Bronchial epithelial cell (primary cell): ENCODE results near the gene PPP1R14D. TPM values are rescaled to one million over a fixed set of nuclear protein-coding genes. Genes with fewer than 3 reads are reported as not detected.

Experiments
- DNase-seq: peaks from one replicate; pipeline ENCODE4 v3.0.0-alpha.2; 2010; ENCODE audit warnings: low read depth
- FAIRE-seq: peaks from 2 replicates; lab custom pipeline; 2011; peaks lifted over from hg19 to GRCh38; lab: Jason Lieb, UNC
- H3K27me3 ChIP-seq: 2 replicates; pipeline ENCODE4 v1.5.1; 2011; ENCODE audit warnings: low read length; ENCODE audit not compliant: control insufficient read depth, insufficient read depth
- H3K36me3 ChIP-seq: 2 replicates; pipeline ENCODE4 v1.5.1; 2011; ENCODE audit warnings: low read length; ENCODE audit not compliant: control insufficient read depth, insufficient read depth
- H3K4me3 ChIP-seq: 2 replicates; pipeline ENCODE4 v1.5.1; 2011; ENCODE audit warnings: mild to moderate bottlenecking, low read depth, low read length, control low read depth
- total RNA-seq: library from RNA; depleted of rRNA; stranded (reverse); fragments of >200 nt; gene quantifications from 2 replicates; pipeline ENCODE4 v1.2.1, GENCODE V29; 2014
- TF ChIP-seq, protein P1 (sequence below): IDR thresholded peaks from 2 replicates; pipeline ENCODE4 v1.5.1; 2011; ENCODE audit warnings: mild to moderate bottlenecking, moderate library complexity, low read length, control low read depth, inconsistent platforms; ENCODE audit not compliant: insufficient read depth, severe bottlenecking

PPP1R14D gene
- total RNA-seq, 1 donor from 2014 or later = not detected

GRCh38 chr15:40843261-40843884 lies 14.9 kb upstream of the PPP1R14D start:
- Histone ChIP-seq H3K27me3 (no peaks in the 10 kb centered on the region), H3K36me3 (peaks cover 6% of the 10 kb centered on the region), H3K4me3 (peak overlapping the region; percentile 91)
- DNase-seq (no peak), FAIRE-seq (no peak)
- TF ChIP-seq, protein P1, sequence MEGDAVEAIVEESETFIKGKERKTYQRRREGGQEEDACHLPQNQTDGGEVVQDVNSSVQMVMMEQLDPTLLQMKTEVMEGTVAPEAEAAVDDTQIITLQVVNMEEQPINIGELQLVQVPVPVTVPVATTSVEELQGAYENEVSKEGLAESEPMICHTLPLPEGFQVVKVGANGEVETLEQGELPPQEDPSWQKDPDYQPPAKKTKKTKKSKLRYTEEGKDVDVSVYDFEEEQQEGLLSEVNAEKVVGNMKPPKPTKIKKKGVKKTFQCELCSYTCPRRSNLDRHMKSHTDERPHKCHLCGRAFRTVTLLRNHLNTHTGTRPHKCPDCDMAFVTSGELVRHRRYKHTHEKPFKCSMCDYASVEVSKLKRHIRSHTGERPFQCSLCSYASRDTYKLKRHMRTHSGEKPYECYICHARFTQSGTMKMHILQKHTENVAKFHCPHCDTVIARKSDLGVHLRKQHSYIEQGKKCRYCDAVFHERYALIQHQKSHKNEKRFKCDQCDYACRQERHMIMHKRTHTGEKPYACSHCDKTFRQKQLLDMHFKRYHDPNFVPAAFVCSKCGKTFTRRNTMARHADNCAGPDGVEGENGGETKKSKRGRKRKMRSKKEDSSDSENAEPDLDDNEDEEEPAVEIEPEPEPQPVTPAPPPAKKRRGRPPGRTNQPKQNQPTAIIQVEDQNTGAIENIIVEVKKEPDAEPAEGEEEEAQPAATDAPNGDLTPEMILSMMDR = no peak

DNA sequence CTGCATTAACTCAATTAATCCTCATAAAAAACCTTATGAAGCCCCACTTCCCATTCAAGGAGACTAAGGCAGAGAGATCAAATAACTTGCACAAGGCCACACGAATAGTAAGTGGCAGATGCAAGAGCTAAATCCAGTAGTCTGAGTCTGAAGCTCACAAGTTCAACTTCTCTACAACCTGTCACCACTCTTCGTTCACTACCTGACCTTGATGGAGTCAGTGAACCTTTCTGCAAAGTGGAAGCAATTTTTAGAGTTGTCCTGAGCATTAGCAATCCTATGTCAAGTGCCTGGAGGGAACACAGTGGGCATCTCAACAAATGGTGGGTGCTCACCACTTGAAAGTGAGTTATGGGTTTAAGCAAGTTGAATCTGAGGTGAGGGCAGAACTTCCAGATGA lies 13.2 kb upstream of the PPP1R14D start:
- DNase-seq (no peak), FAIRE-seq (no peak)
- H3K36me3 ChIP-seq = peaks cover 1% of the 10 kb centered on the region
- TF ChIP-seq, protein P1 = no peak
- no peaks in the 10 kb centered on the region for H3K27me3 ChIP-seq
- no peak overlapping the region for H3K4me3 ChIP-seq

GRCh38 chr15:40838756-40839155 lies 10.2 kb upstream of the PPP1R14D start:
- no peaks in the 10 kb centered on the region for H3K36me3 ChIP-seq
- TF ChIP-seq, protein P1 = no peak
- no peaks in the 10 kb centered on the region for H3K27me3 ChIP-seq
- no peak for DNase-seq
- no peak overlapping the region for H3K4me3 ChIP-seq
- no peak for FAIRE-seq

DNA sequence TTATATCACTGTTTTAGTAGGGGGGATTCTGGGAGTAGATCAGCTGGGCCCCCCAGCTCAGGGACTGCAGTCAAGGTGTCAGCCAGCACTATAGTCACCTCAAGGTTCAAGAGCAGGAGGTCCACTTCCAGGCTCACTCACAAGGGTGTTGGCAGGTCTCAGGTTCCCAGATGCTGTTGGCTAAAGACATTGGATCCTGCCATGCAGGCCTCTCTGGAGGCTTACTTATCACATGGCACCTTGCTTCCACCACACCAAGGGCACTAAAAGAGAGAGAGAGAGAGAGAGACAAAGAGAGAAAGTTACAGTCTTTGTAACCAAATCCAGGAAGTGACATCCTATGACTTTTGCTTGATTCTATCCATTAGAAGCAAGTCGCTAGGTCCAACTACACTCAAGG lies 7.5 kb upstream of the PPP1R14D start:
- H3K4me3 ChIP-seq = no peak overlapping the region
- TF ChIP-seq, protein P1 = no peak
- FAIRE-seq (no peak), DNase-seq (no peak)
- H3K27me3 ChIP-seq = no peaks in the 10 kb centered on the region
- no peaks in the 10 kb centered on the region for H3K36me3 ChIP-seq

DNA sequence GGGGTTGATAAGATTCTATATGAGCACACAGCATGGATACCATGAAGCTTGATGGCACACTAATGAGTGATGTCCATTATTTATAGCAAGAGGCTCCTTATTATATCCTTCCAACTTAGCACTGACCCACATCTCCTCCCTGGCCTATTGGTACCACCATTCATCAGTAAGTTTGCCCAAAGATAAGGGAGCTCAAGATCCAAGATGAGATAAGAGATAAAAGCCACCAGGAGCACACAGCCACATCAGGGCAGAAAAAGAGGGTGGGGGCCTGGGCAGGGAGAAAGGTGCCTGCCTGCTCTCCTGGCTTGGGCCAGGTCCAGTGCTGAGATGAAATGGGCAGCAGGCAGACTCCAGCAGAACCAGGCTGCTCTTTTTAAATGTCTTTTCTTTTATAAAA lies 4.4 kb upstream of the PPP1R14D start:
- Histone ChIP-seq H3K27me3 (no peaks in the 10 kb centered on the region), H3K4me3 (no peak overlapping the region), H3K36me3 (no peaks in the 10 kb centered on the region)
- TF ChIP-seq, protein P1 = no peak
- FAIRE-seq = no peak
- no peak for DNase-seq

DNA sequence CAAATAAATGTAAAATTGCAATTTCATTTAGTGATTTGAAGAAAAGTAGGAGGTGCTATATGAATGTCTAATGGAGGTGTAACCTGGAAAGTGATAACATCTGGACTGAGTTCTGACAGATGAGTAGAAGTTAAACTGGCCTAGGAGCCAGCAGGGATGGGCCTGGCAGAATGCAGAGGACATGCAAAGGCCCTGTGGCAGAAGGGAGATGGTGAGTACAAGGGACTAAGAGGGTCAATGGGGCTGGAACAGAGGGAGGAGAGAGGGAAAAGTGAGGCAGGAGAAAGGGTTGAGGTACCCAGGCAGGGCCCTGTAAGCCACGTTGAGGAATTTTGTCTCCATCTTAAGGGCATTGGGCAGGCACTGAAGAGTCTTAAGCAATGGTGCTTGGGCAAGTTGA lies 3.4 kb upstream of the PPP1R14D start:
- DNase-seq (no peak), FAIRE-seq (no peak)
- Histone ChIP-seq H3K36me3 (no peaks in the 10 kb centered on the region), H3K27me3 (no peaks in the 10 kb centered on the region), H3K4me3 (no peak overlapping the region)
- TF ChIP-seq, protein P1 = no peak
